Measurements from ENCODE around the gene HFE. TPM values are rescaled to one million over a fixed set of nuclear protein-coding genes. Genes with fewer than 3 reads are reported as not detected.
"Not testable (repeated sequence)": the region's sequence is repeated elsewhere in the genome, so short reads cannot be mapped to it uniquely, and the experiment has no call there.

HFE gene
- total and polyA plus RNA-seq, 2 of the 13 experiments (the other 11 are each of a cell fraction or from before 2014, with no cell fraction given) = 3.7 to 6.3 TPM

DNA sequence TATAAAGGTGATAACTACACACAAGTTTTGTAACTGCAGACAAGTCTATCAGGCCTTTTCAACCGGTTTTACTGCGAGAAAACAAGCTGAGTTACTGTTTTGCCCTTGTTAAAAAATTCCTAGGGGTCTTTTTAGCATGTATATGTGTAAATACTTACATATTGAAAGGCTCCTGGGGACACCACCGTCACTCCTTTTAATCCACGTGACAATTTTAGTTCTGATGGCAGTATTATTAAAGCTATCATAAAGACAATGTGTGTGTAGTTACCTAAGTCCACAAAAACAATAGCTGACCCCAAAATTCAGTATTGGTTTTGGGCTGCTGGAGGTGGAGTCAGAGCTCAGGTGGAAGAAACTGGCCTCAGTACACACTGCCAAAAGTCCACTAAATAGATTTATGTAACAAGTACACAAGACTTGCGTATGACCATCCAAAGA is 41.3 kb upstream of the HFE start (continued):
- TF ChIP-seq POLR2AphosphoS5 (IDR thresholded peaks at IDR 0.05; ENCODE audit: low read depth, low read length) (peak; percentile 12; the same call in 1 of the 2 replicates), HNF4A (CRISPR knock-in tag; IDR thresholded peaks at IDR 0.05) (peak; percentile 51), ZNF354B (CRISPR knock-in tag; IDR thresholded peaks at IDR 0.05) (no peak), POLR2A (IDR thresholded peaks at IDR 0.05; ENCODE audit: insufficient read depth in 1 of 2, low read depth in 2 of 2, low read length in 2 of 2) (peak in 1 of 2 experiments; percentile 5; a peak in 1 of 4 replicates)

DNA sequence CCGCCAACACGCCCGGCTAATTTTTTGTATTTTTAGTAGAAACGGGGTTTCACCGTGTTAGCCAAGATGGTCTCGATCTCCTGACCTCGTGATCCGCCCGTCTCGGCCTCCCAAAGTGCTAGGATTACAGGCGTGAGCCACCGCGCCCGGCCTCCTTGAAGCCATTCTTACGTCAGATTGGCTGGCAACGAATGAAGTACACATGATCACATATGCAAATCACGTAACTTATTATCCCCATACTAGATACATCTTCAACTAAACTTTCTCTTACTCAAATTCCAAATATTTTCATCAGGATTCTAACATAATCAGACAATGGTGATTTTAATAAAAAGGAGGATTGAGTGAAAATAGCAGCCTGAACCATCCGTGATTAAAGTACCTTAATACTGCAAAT is 39.9 kb upstream of the HFE start:
- H4K20me1 ChIP-seq (ENCODE audit: insufficient read depth, low read length); H3K9ac ChIP-seq (ENCODE audit: insufficient read depth, low read depth, low read length); ATAC-seq; H2AFZ ChIP-seq (ENCODE audit: low read length); DNase-seq (ENCODE audit: low spot score); BruUV-seq (replicated peaks); H3K27me3 ChIP-seq (ENCODE audit: control insufficient read depth in 1 of 2, insufficient read depth in 2 of 2, low read length in 2 of 2); H3K4me2 ChIP-seq (ENCODE audit: low read depth, low read length); CTCF ChIA-PET (ENCODE audit: low intra/inter-chr PET ratio, low total read pairs); H3K4me3 ChIP-seq (replicated peaks in 1 of 3; ENCODE audit: insufficient read depth in 1 of 3, low read depth in 2 of 3, low read length in 3 of 3); H3K79me2 ChIP-seq (ENCODE audit: insufficient read depth, low read length); FAIRE-seq; H3K36me3 ChIP-seq (replicated peaks in 1 of 2; ENCODE audit: control insufficient read depth in 1 of 2, insufficient read depth in 2 of 2, low read length in 2 of 2); H3K9me3 ChIP-seq (ENCODE audit: low read length); in situ Hi-C loops (cut with HindIII; ENCODE audit: extremely low pct_ligation_motif_present, low pct_unique_long_range_greater_than_20kb); intact Hi-C loops (cut with micrococcal nuclease; ENCODE audit: unreplicated experiment); H3K27ac ChIP-seq (ENCODE audit: extremely low read length, insufficient read depth, low read length): not testable (repeated sequence)
- 98% methylated on average over 13 of the region's 18 CpGs for whole genome bisulfite sequencing (ENCODE audit: low lambda C conversion rate)
- POLR2A ChIA-PET = interaction anchor here (4.8 to 6.0 kb wide), 2 partner anchors 17 to 150 kb away, joined by 110 to 322 read pairs; a partner anchor contains a TSS
- peaks cover 31% of the 10 kb centered on the region for H3K4me1 ChIP-seq (ENCODE audit: insufficient read depth, low read length)

DNA sequence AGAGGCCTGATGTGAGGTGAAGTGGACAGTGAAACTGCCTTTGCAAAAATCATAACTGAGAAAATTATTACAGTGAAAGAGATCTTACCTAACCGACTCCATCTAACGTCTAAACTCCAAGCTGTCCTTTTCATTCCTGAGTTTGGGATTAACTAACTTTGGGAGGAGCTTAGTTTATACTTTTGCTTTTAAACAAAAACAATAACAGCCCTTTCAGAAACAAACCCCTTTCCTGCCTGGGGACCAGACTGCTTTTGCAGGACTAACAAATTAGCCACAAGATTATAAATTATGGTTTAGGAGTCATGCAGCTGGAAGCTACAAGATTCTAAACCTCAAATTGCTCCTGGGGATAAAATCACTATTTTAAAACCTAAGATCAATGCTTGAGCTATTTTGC is 38.6 kb upstream of the HFE start:
- 67% methylated on average over 2 of the region's 2 CpGs for WGBS (ENCODE audit: low lambda C conversion rate)
- H3K4me1 ChIP-seq (ENCODE audit: insufficient read depth, low read length) = peaks cover 27% of the 10 kb centered on the region
- H3K9me3 ChIP-seq (ENCODE audit: low read length) = no peaks in the 10 kb centered on the region
- intact Hi-C loops (cut with micrococcal nuclease; ENCODE audit: unreplicated experiment) = no loop called here
- in situ Hi-C loops (cut with HindIII; ENCODE audit: extremely low pct_ligation_motif_present, low pct_unique_long_range_greater_than_20kb) = no loop called here
- BruUV-seq (replicated peaks) = no TSS peak
- H3K36me3 ChIP-seq (replicated peaks in 1 of 2; ENCODE audit: control insufficient read depth in 1 of 2, insufficient read depth in 2 of 2, low read length in 2 of 2) = no peaks in the 10 kb centered on the region
- CTCF ChIA-PET (ENCODE audit: low intra/inter-chr PET ratio, low total read pairs) = no interaction called here
- H3K9ac ChIP-seq (ENCODE audit: insufficient read depth, low read depth, low read length) = no peak overlapping the region
- DNase-seq (ENCODE audit: low spot score) (no peak), FAIRE-seq (no peak), ATAC-seq (no peak)
- POLR2A ChIA-PET = interaction anchor here (0.8 to 1.0 kb wide), 2 partner anchors 56 to 75 kb away, joined by 3 to 4 read pairs; a partner anchor contains a TSS
- no peak overlapping the region for H3K4me3 ChIP-seq (replicated peaks in 1 of 3; ENCODE audit: insufficient read depth in 1 of 3, low read depth in 2 of 3, low read length in 3 of 3)
- H3K27me3 ChIP-seq (ENCODE audit: control insufficient read depth in 1 of 2, insufficient read depth in 2 of 2, low read length in 2 of 2) = no peaks in the 10 kb centered on the region; a peak in 1 of 5 replicates
- no peak overlapping the region for H3K27ac ChIP-seq (ENCODE audit: extremely low read length, insufficient read depth, low read length)
- H3K79me2 ChIP-seq (ENCODE audit: insufficient read depth, low read length) = no peaks in the 10 kb centered on the region
- no peak overlapping the region for H3K4me2 ChIP-seq (ENCODE audit: low read depth, low read length)
- no peak overlapping the region for H2AFZ ChIP-seq (ENCODE audit: low read length)
- H4K20me1 ChIP-seq (ENCODE audit: insufficient read depth, low read length) = no peaks in the 10 kb centered on the region
- TF ChIP-seq, protein P1, sequence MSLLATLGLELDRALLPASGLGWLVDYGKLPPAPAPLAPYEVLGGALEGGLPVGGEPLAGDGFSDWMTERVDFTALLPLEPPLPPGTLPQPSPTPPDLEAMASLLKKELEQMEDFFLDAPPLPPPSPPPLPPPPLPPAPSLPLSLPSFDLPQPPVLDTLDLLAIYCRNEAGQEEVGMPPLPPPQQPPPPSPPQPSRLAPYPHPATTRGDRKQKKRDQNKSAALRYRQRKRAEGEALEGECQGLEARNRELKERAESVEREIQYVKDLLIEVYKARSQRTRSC (CRISPR knock-in tag; IDR thresholded peaks at IDR 0.05; ENCODE audit: low read depth) = no peak
- no peak for TF ChIP-seq POLR2AphosphoS2 (IDR thresholded peaks at IDR 0.05; ENCODE audit: low read depth, low read length)
- TF ChIP-seq, protein P2, sequence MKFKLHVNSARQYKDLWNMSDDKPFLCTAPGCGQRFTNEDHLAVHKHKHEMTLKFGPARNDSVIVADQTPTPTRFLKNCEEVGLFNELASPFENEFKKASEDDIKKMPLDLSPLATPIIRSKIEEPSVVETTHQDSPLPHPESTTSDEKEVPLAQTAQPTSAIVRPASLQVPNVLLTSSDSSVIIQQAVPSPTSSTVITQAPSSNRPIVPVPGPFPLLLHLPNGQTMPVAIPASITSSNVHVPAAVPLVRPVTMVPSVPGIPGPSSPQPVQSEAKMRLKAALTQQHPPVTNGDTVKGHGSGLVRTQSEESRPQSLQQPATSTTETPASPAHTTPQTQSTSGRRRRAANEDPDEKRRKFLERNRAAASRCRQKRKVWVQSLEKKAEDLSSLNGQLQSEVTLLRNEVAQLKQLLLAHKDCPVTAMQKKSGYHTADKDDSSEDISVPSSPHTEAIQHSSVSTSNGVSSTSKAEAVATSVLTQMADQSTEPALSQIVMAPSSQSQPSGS (CRISPR knock-in tag; IDR thresholded peaks at IDR 0.05) = no peak
- TF ChIP-seq, protein P3, sequence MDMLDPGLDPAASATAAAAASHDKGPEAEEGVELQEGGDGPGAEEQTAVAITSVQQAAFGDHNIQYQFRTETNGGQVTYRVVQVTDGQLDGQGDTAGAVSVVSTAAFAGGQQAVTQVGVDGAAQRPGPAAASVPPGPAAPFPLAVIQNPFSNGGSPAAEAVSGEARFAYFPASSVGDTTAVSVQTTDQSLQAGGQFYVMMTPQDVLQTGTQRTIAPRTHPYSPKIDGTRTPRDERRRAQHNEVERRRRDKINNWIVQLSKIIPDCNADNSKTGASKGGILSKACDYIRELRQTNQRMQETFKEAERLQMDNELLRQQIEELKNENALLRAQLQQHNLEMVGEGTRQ (IDR thresholded peaks at IDR 0.05; ENCODE audit: low read depth, low read length) = no peak
- TF ChIP-seq, protein P3 (CRISPR knock-in tag; IDR thresholded peaks at IDR 0.05; ENCODE audit: borderline replicate concordance) = no peak
- TF ChIP-seq, protein P4, sequence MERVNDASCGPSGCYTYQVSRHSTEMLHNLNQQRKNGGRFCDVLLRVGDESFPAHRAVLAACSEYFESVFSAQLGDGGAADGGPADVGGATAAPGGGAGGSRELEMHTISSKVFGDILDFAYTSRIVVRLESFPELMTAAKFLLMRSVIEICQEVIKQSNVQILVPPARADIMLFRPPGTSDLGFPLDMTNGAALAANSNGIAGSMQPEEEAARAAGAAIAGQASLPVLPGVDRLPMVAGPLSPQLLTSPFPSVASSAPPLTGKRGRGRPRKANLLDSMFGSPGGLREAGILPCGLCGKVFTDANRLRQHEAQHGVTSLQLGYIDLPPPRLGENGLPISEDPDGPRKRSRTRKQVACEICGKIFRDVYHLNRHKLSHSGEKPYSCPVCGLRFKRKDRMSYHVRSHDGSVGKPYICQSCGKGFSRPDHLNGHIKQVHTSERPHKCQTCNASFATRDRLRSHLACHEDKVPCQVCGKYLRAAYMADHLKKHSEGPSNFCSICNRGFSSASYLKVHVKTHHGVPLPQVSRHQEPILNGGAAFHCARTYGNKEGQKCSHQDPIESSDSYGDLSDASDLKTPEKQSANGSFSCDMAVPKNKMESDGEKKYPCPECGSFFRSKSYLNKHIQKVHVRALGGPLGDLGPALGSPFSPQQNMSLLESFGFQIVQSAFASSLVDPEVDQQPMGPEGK (CRISPR knock-in tag; IDR thresholded peaks at IDR 0.05) = no peak
